Right cardiac atrium (tissue), 5 donors: ENCODE data around the gene WWOX. TPM values are rescaled to one million over a fixed set of nuclear protein-coding genes. Genes with fewer than 3 reads are reported as not detected.
A peak's percentile ranks its signal among the peaks of the same experiment; 100 is the strongest.

Source experiments
- ATAC-seq, 2 donors: fragments of 200-7000 bp; cut with Tn5 transposase; one replicate each; pipeline versions ENCODE4 v1.8.0 to v1.9.1; 2020; ENCODE audit warnings: moderate library complexity in 2 of 2, mild to moderate bottlenecking in 1 of 2
- DNase-seq, 3 donors: peaks; one replicate each; pipeline ENCODE4 v3.0.0-alpha.2; 2020
- H3K27ac ChIP-seq: one replicate; pipeline ENCODE4 v1.5.1; 2013; ENCODE audit warnings: mild to moderate bottlenecking, low read length, control low read depth, moderate library complexity
- H3K27me3 ChIP-seq: one replicate; pipeline ENCODE4 v1.6.1; 2013; ENCODE audit not compliant: control insufficient read depth, insufficient read depth
- H3K4me1 ChIP-seq: one replicate; pipeline ENCODE4 v1.6.1; 2013; ENCODE audit warnings: low read length; ENCODE audit not compliant: control insufficient read depth, insufficient read depth
- H3K4me3 ChIP-seq: one replicate; pipeline ENCODE4 v1.5.1; 2013; ENCODE audit warnings: low read length, control low read depth
- H3K9me3 ChIP-seq: one replicate; pipeline ENCODE4 v1.6.1; 2013; ENCODE audit warnings: low read length; ENCODE audit not compliant: control insufficient read depth
- WGBS: extraction: QIAGEN DNeasy Blood & Tissue Kit; methylation state at CpG from one replicate; pipeline ENCODE4 v1.1.7; 2013; 5-methylcytosine and 5-hydroxymethylcytosine counted together
- intact Hi-C, 4 donors: fragments of 100-400 bp; cut with DNase I; formaldehyde crosslinking; loops; one replicate each; pipeline versions ENCODE4 v1.11.0 to v1.14.0; 2022 to 2023
- polyA plus RNA-seq: library from polyadenylated mRNA; stranded (reverse); fragments of 200-250 nt; gene quantifications from one replicate; pipeline ENCODE4 v1.2.3, GENCODE V29; 2013
- total RNA-seq, 4 donors: library from RNA; stranded (reverse); fragmentation: NEBNext Ultra II Directional; extraction: Animal tissue kit (Norgen Biotek cat#: 25700); gene quantifications; one replicate each; pipeline ENCODE4 v1.2.1, GENCODE V29; 2021
- donor health status: healthy with polysubstance abuse.
- donor health status: DM: no; HTN: yes; CAD: no.
- donor health status: DM: no; HTN: no; CAD: no.
- donor health status: DM: no; HTN: yes; CAD: no; lungs with severe emphysema.
- donor health status: DM: yes; HTN: yes; CAD: no.

WWOX gene
- total and polyA plus RNA-seq, 5 donors: 6.0 to 14.9 (median 13.1) TPM

- 89% methylated on average over 6 of the region's 6 CpGs for WGBS
- Histone ChIP-seq H3K9me3 (no peaks in the 10 kb centered on the region), H3K4me3 (no peak overlapping the region), H3K27me3 (no peaks in the 10 kb centered on the region), H3K27ac (no peak overlapping the region), H3K4me1 (no peaks in the 10 kb centered on the region)
- DNase-seq: no peak
- no peak for ATAC-seq
- intact Hi-C loops: no loop called here
Observed at GRCh38 chr16:78642621-78643285, 543.3 kb downstream of the WWOX start.

GRCh38 chr16:78645657-78646056 lies 546.2 kb downstream of the WWOX start:
- H3K9me3 ChIP-seq: no peaks in the 10 kb centered on the region
- no peak overlapping the region for H3K27ac ChIP-seq
- no peak overlapping the region for H3K4me3 ChIP-seq
- peaks cover 5% of the 10 kb centered on the region for H3K4me1 ChIP-seq
- no peaks in the 10 kb centered on the region for H3K27me3 ChIP-seq
- ATAC-seq (no peak), DNase-seq (no peak)
- intact Hi-C loops: no loop called here
- 81% methylated on average over 4 of the region's 4 CpGs for WGBS

- intact Hi-C loops: no loop called here
- DNase-seq (peak in 2 of 3 donors; percentile 45 to 50), ATAC-seq (peak; percentile 71 to 95)
- Histone ChIP-seq H3K27me3 (no peaks in the 10 kb centered on the region), H3K4me3 (no peak overlapping the region), H3K27ac (peak overlapping the region; percentile 57), H3K9me3 (no peaks in the 10 kb centered on the region), H3K4me1 (peaks cover 5% of the 10 kb centered on the region)
- WGBS: 55% methylated on average over 3 of the region's 3 CpGs
Observed at GRCh38 chr16:78647019-78647418, 547.6 kb downstream of the WWOX start.

GRCh38 chr16:78647491-78647890 lies 548.0 kb downstream of the WWOX start:
- DNase-seq: no peak
- 60% methylated on average over 2 of the region's 2 CpGs for WGBS
- peak in 1 of 2 donors; percentile 52 for ATAC-seq
- Histone ChIP-seq H3K4me1 (peaks cover 5% of the 10 kb centered on the region), H3K27me3 (no peaks in the 10 kb centered on the region), H3K4me3 (no peak overlapping the region), H3K27ac (peak overlapping the region; percentile 29), H3K9me3 (no peaks in the 10 kb centered on the region)
- intact Hi-C loops: no loop called here

- H3K9me3 ChIP-seq: no peaks in the 10 kb centered on the region
- DNase-seq (peak in 1 of 3 donors; percentile 50), ATAC-seq (peak in 1 of 2 donors; percentile 43)
- WGBS: 52% methylated on average over 3 of the region's 3 CpGs
- no peaks in the 10 kb centered on the region for H3K27me3 ChIP-seq
- H3K27ac ChIP-seq: peak overlapping the region; percentile 7
- intact Hi-C loops: no loop called here
- H3K4me3 ChIP-seq: no peak overlapping the region
- H3K4me1 ChIP-seq: peaks cover 5% of the 10 kb centered on the region
Observed at GRCh38 chr16:78648517-78648916, 549.1 kb downstream of the WWOX start.

GRCh38 chr16:78650339-78651074 lies 551.1 kb downstream of the WWOX start:
- H3K27me3 ChIP-seq: no peaks in the 10 kb centered on the region
- no peaks in the 10 kb centered on the region for H3K9me3 ChIP-seq
- no peak overlapping the region for H3K4me3 ChIP-seq
- H3K4me1 ChIP-seq: peaks cover 5% of the 10 kb centered on the region
- no peak overlapping the region for H3K27ac ChIP-seq
- ATAC-seq: no peak
- DNase-seq: no peak
- intact Hi-C loops: no loop called here
- WGBS: 86% methylated on average over 8 of the region's 8 CpGs

GRCh38 chr16:78654929-78655328 lies 555.5 kb downstream of the WWOX start:
- Histone ChIP-seq H3K27ac (no peak overlapping the region), H3K4me1 (peaks cover 2% of the 10 kb centered on the region), H3K27me3 (no peaks in the 10 kb centered on the region), H3K9me3 (no peaks in the 10 kb centered on the region), H3K4me3 (no peak overlapping the region)
- intact Hi-C loops: no loop called here
- WGBS: 61% methylated on average over 8 of the region's 8 CpGs
- ATAC-seq (no peak), DNase-seq (no peak)

- intact Hi-C loops: no loop called here
- no peaks in the 10 kb centered on the region for H3K9me3 ChIP-seq
- no peaks in the 10 kb centered on the region for H3K27me3 ChIP-seq
- peaks cover 2% of the 10 kb centered on the region for H3K4me1 ChIP-seq
- H3K27ac ChIP-seq: no peak overlapping the region
- whole genome bisulfite sequencing: 55% methylated on average over 5 of the region's 5 CpGs
- DNase-seq (no peak), ATAC-seq (no peak)
- no peak overlapping the region for H3K4me3 ChIP-seq
Observed at GRCh38 chr16:78655331-78656113, 556.1 kb downstream of the WWOX start.

GRCh38 chr16:78656887-78657286 lies 557.4 kb downstream of the WWOX start:
- intact Hi-C loops: no loop called here
- H3K27me3 ChIP-seq: no peaks in the 10 kb centered on the region
- no peak overlapping the region for H3K4me3 ChIP-seq
- ATAC-seq: no peak
- 88% methylated on average over 10 of the region's 10 CpGs for WGBS
- no peak for DNase-seq
- H3K4me1 ChIP-seq: peaks cover 2% of the 10 kb centered on the region
- H3K27ac ChIP-seq: no peak overlapping the region
- H3K9me3 ChIP-seq: no peaks in the 10 kb centered on the region

GRCh38 chr16:78659216-78659615 lies 559.8 kb downstream of the WWOX start:
- Histone ChIP-seq H3K27ac (no peak overlapping the region), H3K4me1 (peaks cover 2% of the 10 kb centered on the region), H3K9me3 (no peaks in the 10 kb centered on the region), H3K27me3 (no peaks in the 10 kb centered on the region), H3K4me3 (no peak overlapping the region)
- intact Hi-C loops: no loop called here
- DNase-seq (peak in 2 of 3 donors; percentile 54 to 60), ATAC-seq (peak in 1 of 2 donors; percentile 87)
- 41% methylated on average over 9 of the region's 9 CpGs for WGBS

GRCh38 chr16:78659668-78660217 lies 560.3 kb downstream of the WWOX start:
- no peaks in the 10 kb centered on the region for H3K27me3 ChIP-seq
- ATAC-seq (no peak), DNase-seq (no peak)
- H3K27ac ChIP-seq: no peak overlapping the region
- peaks cover 2% of the 10 kb centered on the region for H3K4me1 ChIP-seq
- H3K9me3 ChIP-seq: no peaks in the 10 kb centered on the region
- WGBS: 51% methylated on average over 3 of the region's 3 CpGs
- intact Hi-C loops: no loop called here
- H3K4me3 ChIP-seq: no peak overlapping the region
